Activated CD4-positive, alpha-beta T cell treated with anti-CD3 and anti-CD28 coated beads, Interleukin-2, amount 10 ng/mL, durations not matched to agents 7 days and 5 days (primary cell): Measurements from ENCODE around the gene PTPA. TPM values are rescaled to one million over a fixed set of nuclear protein-coding genes. Genes with fewer than 3 reads are reported as not detected.

Experiments
- CTCF ChIA-PET: fragments of 350-600 bp; sonication (Branson Sonifier 250); formaldehyde crosslinking; loops from one replicate; lab custom pipeline; 2021; ENCODE audit warnings: antibody characterized with exemption; lab: Charles Lee
- POLR2A ChIA-PET: fragments of 350-600 bp; sonication (Branson Sonifier 250); formaldehyde crosslinking; loops from one replicate; lab custom pipeline; 2021; ENCODE audit warnings: antibody characterized with exemption; lab: Charles Lee
- DNase-seq: peaks from one replicate; pipeline ENCODE4 v3.0.0-alpha.2; 2020
- H3K27ac Mint-ChIP-seq: one replicate; pipeline ENCODE4 v1.8.0; 2021; ENCODE audit warnings: mild to moderate bottlenecking, moderate library complexity, mixed read lengths
- H3K27me3 Mint-ChIP-seq: one replicate; pipeline ENCODE4 v1.8.0; 2021; ENCODE audit warnings: mixed read lengths
- H3K36me3 Mint-ChIP-seq: one replicate; pipeline ENCODE4 v1.8.0; 2021; ENCODE audit warnings: low read depth, mixed read lengths
- H3K4me1 Mint-ChIP-seq: one replicate; pipeline ENCODE4 v1.8.0; 2021; ENCODE audit warnings: mixed read lengths
- H3K4me3 Mint-ChIP-seq: one replicate; pipeline ENCODE4 v1.8.0; 2021; ENCODE audit warnings: mild to moderate bottlenecking, moderate library complexity, mixed read lengths
- H3K9me3 Mint-ChIP-seq: one replicate; pipeline ENCODE4 v1.8.0; 2021; ENCODE audit warnings: mixed read lengths
- total RNA-seq, 2 experiments: library from RNA; stranded (reverse); gene quantifications; one replicate each; pipeline ENCODE4 v1.2.3, GENCODE V29; 2021

Gene PTPA
- total RNA-seq, 2 experiments from 2014 or later: 96.4 to 111 TPM

- CTCF ChIA-PET: interaction anchor here (0.5 to 7.0 kb wide), 40 partner anchors 10 to 789 kb away, joined by 3 to 64 read pairs (median 4); partner anchors contain the start of genes ASB6, C9orf50, IER5L and NTMT1
- H3K27ac Mint-ChIP-seq: peak overlapping the region; percentile 79
- no peaks in the 10 kb centered on the region for H3K27me3 Mint-ChIP-seq
- H3K9me3 Mint-ChIP-seq: no peaks in the 10 kb centered on the region
- peaks cover 18% of the 10 kb centered on the region for H3K36me3 Mint-ChIP-seq
- peaks cover 44% of the 10 kb centered on the region for H3K4me1 Mint-ChIP-seq
- no peak for DNase-seq
- POLR2A ChIA-PET: interaction anchor here (0.8 kb wide), 1 partner anchor 15 kb away, joined by 4 read pairs; no protein-coding TSS in a partner anchor
- peak overlapping the region; percentile 27 for H3K4me3 Mint-ChIP-seq
Observed at GRCh38 chr9:129142138-129142935, 31.1 kb downstream of the PTPA start.

- CTCF ChIA-PET: interaction anchor here (0.6 to 7.0 kb wide), 37 partner anchors 9 to 790 kb away, joined by 3 to 64 read pairs (median 4); partner anchors contain the start of genes ASB6, C9orf50, IER5L and NTMT1
- peak overlapping the region; percentile 27 for H3K4me3 Mint-ChIP-seq
- no peaks in the 10 kb centered on the region for H3K27me3 Mint-ChIP-seq
- peaks cover 44% of the 10 kb centered on the region for H3K4me1 Mint-ChIP-seq
- H3K27ac Mint-ChIP-seq: peak overlapping the region; percentile 79
- peaks cover 16% of the 10 kb centered on the region for H3K36me3 Mint-ChIP-seq
- DNase-seq: peak; percentile 77
- POLR2A ChIA-PET: interaction anchor here (0.8 kb wide), 1 partner anchor 14 kb away, joined by 4 read pairs; no protein-coding TSS in a partner anchor
- no peaks in the 10 kb centered on the region for H3K9me3 Mint-ChIP-seq
Observed at GRCh38 chr9:129143031-129143927, 32.1 kb downstream of the PTPA start.

- Mint-ChIP-seq H3K27ac (no peak overlapping the region), H3K4me3 (no peak overlapping the region), H3K36me3 (peaks cover 18% of the 10 kb centered on the region), H3K9me3 (no peaks in the 10 kb centered on the region), H3K4me1 (peaks cover 37% of the 10 kb centered on the region), H3K27me3 (no peaks in the 10 kb centered on the region)
- CTCF ChIA-PET: interaction anchor here (1.2 to 7.0 kb wide), 2 partner anchors 11 to 14 kb away, joined by 3 to 64 read pairs; no protein-coding TSS in a partner anchor
- POLR2A ChIA-PET: interaction anchor here (0.6 kb wide), 1 partner anchor 17 kb away, joined by 4 read pairs; no protein-coding TSS in a partner anchor
- DNase-seq: no peak
Observed at GRCh38 chr9:129145316-129145715, 34.1 kb downstream of the PTPA start.

- Mint-ChIP-seq H3K27me3 (no peaks in the 10 kb centered on the region), H3K4me1 (peaks cover 33% of the 10 kb centered on the region), H3K27ac (no peak overlapping the region), H3K9me3 (no peaks in the 10 kb centered on the region), H3K4me3 (no peak overlapping the region), H3K36me3 (peaks cover 18% of the 10 kb centered on the region)
- ChIA-PET CTCF (interaction anchor here (0.6 to 7.0 kb wide), 7 partner anchors 11 to 439 kb away, joined by 3 to 64 read pairs (median 3); no protein-coding TSS in a partner anchor), POLR2A (interaction anchor here (0.6 kb wide), 1 partner anchor 18 kb away, joined by 4 read pairs; no protein-coding TSS in a partner anchor)
- DNase-seq: no peak
Observed at GRCh38 chr9:129145841-129146292, 34.7 kb downstream of the PTPA start.

GRCh38 chr9:129146441-129146941 lies 35.3 kb downstream of the PTPA start:
- Mint-ChIP-seq H3K36me3 (peaks cover 16% of the 10 kb centered on the region), H3K9me3 (no peaks in the 10 kb centered on the region), H3K4me3 (no peak overlapping the region), H3K4me1 (peaks cover 27% of the 10 kb centered on the region), H3K27me3 (no peaks in the 10 kb centered on the region), H3K27ac (no peak overlapping the region)
- POLR2A ChIA-PET: no interaction called here
- no peak for DNase-seq
- CTCF ChIA-PET: interaction anchor here (0.6 to 7.0 kb wide), 6 partner anchors 12 to 438 kb away, joined by 3 to 64 read pairs (median 4); no protein-coding TSS in a partner anchor

- H3K36me3 Mint-ChIP-seq: peaks cover 8% of the 10 kb centered on the region
- H3K4me3 Mint-ChIP-seq: no peak overlapping the region
- DNase-seq: no peak
- ChIA-PET CTCF (interaction anchor here (0.9 to 6.5 kb wide), 4 partner anchors 8 to 25 kb away, joined by 3 to 50 read pairs (median 7); no protein-coding TSS in a partner anchor), POLR2A (no interaction called here)
- no peaks in the 10 kb centered on the region for H3K27me3 Mint-ChIP-seq
- H3K9me3 Mint-ChIP-seq: no peaks in the 10 kb centered on the region
- H3K27ac Mint-ChIP-seq: no peak overlapping the region
- peaks cover 9% of the 10 kb centered on the region for H3K4me1 Mint-ChIP-seq
Observed at GRCh38 chr9:129148463-129149204, 37.4 kb downstream of the PTPA start.

DNA sequence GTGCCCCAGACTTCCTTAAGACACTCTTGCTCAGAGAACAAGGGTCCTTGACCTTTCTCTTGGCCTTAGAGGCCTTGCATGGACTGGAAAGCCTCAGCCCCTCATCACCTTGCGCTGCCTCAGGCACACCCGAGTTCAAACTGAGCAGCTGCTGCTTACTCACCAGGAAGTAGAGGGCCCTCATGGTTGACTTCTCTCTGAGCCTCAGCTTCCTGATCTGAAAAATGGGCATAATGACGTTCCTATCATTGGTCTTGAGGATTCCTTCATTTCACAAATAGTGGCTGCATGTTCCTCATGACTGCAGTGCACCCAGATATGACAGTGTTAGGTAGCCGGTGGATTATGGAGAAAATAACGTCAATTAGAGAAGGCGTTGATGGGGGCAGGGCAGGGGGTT lies 38.2 kb downstream of the PTPA start:
- ChIA-PET POLR2A (no interaction called here), CTCF (interaction anchor here (0.9 to 6.5 kb wide), 4 partner anchors 9 to 24 kb away, joined by 3 to 50 read pairs (median 7); no protein-coding TSS in a partner anchor)
- no peaks in the 10 kb centered on the region for H3K27me3 Mint-ChIP-seq
- no peak for DNase-seq
- peaks cover 2% of the 10 kb centered on the region for H3K36me3 Mint-ChIP-seq
- no peak overlapping the region for H3K27ac Mint-ChIP-seq
- H3K4me3 Mint-ChIP-seq: no peak overlapping the region
- H3K4me1 Mint-ChIP-seq: peaks cover 4% of the 10 kb centered on the region
- H3K9me3 Mint-ChIP-seq: no peaks in the 10 kb centered on the region

GRCh38 chr9:129150122-129150521 lies 38.9 kb downstream of the PTPA start:
- peaks cover 4% of the 10 kb centered on the region for H3K4me1 Mint-ChIP-seq
- peaks cover 2% of the 10 kb centered on the region for H3K36me3 Mint-ChIP-seq
- no peak for DNase-seq
- H3K4me3 Mint-ChIP-seq: no peak overlapping the region
- ChIA-PET CTCF (interaction anchor here (1.5 to 6.5 kb wide), 3 partner anchors 9 to 24 kb away, joined by 3 to 50 read pairs (median 11); no protein-coding TSS in a partner anchor), POLR2A (no interaction called here)
- H3K27me3 Mint-ChIP-seq: no peaks in the 10 kb centered on the region
- H3K9me3 Mint-ChIP-seq: no peaks in the 10 kb centered on the region
- H3K27ac Mint-ChIP-seq: no peak overlapping the region

GRCh38 chr9:129150672-129151211 lies 39.5 kb downstream of the PTPA start:
- Mint-ChIP-seq H3K27me3 (no peaks in the 10 kb centered on the region), H3K4me1 (peaks cover 4% of the 10 kb centered on the region), H3K9me3 (no peaks in the 10 kb centered on the region), H3K27ac (no peak overlapping the region), H3K4me3 (no peak overlapping the region), H3K36me3 (peaks cover 2% of the 10 kb centered on the region)
- DNase-seq: no peak
- ChIA-PET POLR2A (no interaction called here), CTCF (interaction anchor here (0.5 to 6.5 kb wide), 5 partner anchors 10 to 1548 kb away, joined by 3 to 50 read pairs (median 3); no protein-coding TSS in a partner anchor)

DNA sequence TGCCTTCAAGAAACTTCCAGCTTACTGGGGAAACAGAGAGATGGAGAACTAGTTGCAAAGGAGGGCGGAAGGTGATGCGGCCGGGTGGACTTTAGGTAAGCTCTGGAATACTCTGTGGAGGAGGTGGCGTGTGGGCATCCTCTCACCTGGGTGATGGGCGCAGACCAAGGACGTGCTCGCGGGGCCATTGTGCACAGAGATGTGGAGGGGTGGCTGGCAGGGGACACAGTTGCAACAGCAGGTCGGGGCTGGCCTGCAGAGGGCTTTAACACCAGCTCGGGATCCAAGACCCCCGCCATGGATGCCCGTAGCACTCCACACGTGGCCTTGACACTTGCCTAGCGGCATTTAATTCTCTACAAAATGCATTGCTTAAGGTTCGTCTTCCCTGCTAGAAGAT lies 40.3 kb downstream of the PTPA start:
- Mint-ChIP-seq H3K27me3 (no peaks in the 10 kb centered on the region), H3K36me3 (peaks cover 2% of the 10 kb centered on the region), H3K4me3 (no peak overlapping the region), H3K9me3 (no peaks in the 10 kb centered on the region), H3K4me1 (peaks cover 4% of the 10 kb centered on the region), H3K27ac (no peak overlapping the region)
- no peak for DNase-seq
- POLR2A ChIA-PET: no interaction called here
- CTCF ChIA-PET: interaction anchor here (0.5 to 6.5 kb wide), 7 partner anchors 11 to 1549 kb away, joined by 3 to 50 read pairs (median 3); no protein-coding TSS in a partner anchor

- DNase-seq: no peak
- H3K27me3 Mint-ChIP-seq: no peaks in the 10 kb centered on the region
- H3K4me3 Mint-ChIP-seq: no peak overlapping the region
- H3K9me3 Mint-ChIP-seq: no peaks in the 10 kb centered on the region
- POLR2A ChIA-PET: no interaction called here
- CTCF ChIA-PET: interaction anchor here (6.5 kb wide), 1 partner anchor 14 kb away, joined by 50 read pairs; no protein-coding TSS in a partner anchor
- H3K27ac Mint-ChIP-seq: no peak overlapping the region
- H3K36me3 Mint-ChIP-seq: no peaks in the 10 kb centered on the region
- H3K4me1 Mint-ChIP-seq: no peaks in the 10 kb centered on the region
Observed at GRCh38 chr9:129154866-129155477, 43.8 kb downstream of the PTPA start.
